Karpas-422 (cell line): ENCODE results near the gene TRPM8. TPM values are rescaled to one million over a fixed set of nuclear protein-coding genes. Genes with fewer than 3 reads are reported as not detected.

Experiments used
- DNase-seq: peaks from one replicate; pipeline ENCODE4 v3.0.0-alpha.2; 2015
- H2AFZ ChIP-seq: fragments of 200-600 bp; sonication (generic); 2 replicates; pipeline ENCODE4 v1.6.1; 2014; ENCODE audit warnings: antibody characterized with exemption, low read length, mixed read lengths
- H3K27ac ChIP-seq: fragments of 200-600 bp; sonication (generic); 2 replicates; pipeline ENCODE4 v1.5.1; 2014; ENCODE audit warnings: mild to moderate bottlenecking, low read length, moderate library complexity
- H3K27me3 ChIP-seq: fragments of 200-600 bp; sonication (generic); 2 replicates; pipeline ENCODE4 v1.6.1; 2014; ENCODE audit warnings: low read length, mixed read lengths
- H3K36me3 ChIP-seq: fragments of 200-600 bp; sonication (generic); 2 replicates; pipeline ENCODE4 v1.6.1; 2014; ENCODE audit warnings: low read length, mixed read lengths; ENCODE audit not compliant: insufficient read depth
- H3K4me1 ChIP-seq: fragments of 200-600 bp; sonication (generic); 2 replicates; pipeline ENCODE4 v1.6.1; 2014; ENCODE audit warnings: mild to moderate bottlenecking, low read length, mixed read lengths
- H3K4me2 ChIP-seq: fragments of 200-600 bp; sonication (generic); 2 replicates; pipeline ENCODE4 v1.6.1; 2014; ENCODE audit warnings: low read length, low read depth, mild to moderate bottlenecking; ENCODE audit not compliant: poor library complexity, severe bottlenecking
- H3K4me3 ChIP-seq: fragments of 200-600 bp; sonication (generic); 2 replicates; pipeline ENCODE4 v1.5.1; 2014; ENCODE audit warnings: mild to moderate bottlenecking, antibody characterized with exemption, low read length, mixed read lengths
- H3K79me2 ChIP-seq: fragments of 200-600 bp; sonication (generic); 2 replicates; pipeline ENCODE4 v1.6.1; 2014; ENCODE audit warnings: mild to moderate bottlenecking, low read length, mixed read lengths
- H3K9ac ChIP-seq: fragments of 200-600 bp; sonication (generic); 2 replicates; pipeline ENCODE4 v1.6.0; 2014; ENCODE audit warnings: low read length
- H3K9me2 ChIP-seq: fragments of 200-600 bp; sonication (generic), shearing (Covaris generic); replicated peaks from 2 replicates; pipeline ENCODE4 v1.6.0; 2014; ENCODE audit warnings: mild to moderate bottlenecking, low read length, moderate library complexity; ENCODE audit not compliant: insufficient read depth
- H3K9me3 ChIP-seq: fragments of 300-700, 200-600 bp; sonication (generic); 2 replicates; pipeline ENCODE4 v1.6.1; 2014; ENCODE audit warnings: low read length, mixed read lengths
- H4K20me1 ChIP-seq: fragments of 200-600 bp; sonication (generic); 2 replicates; pipeline ENCODE4 v1.6.1; 2014; ENCODE audit warnings: mild to moderate bottlenecking, antibody characterized with exemption, low read length, low read depth; ENCODE audit not compliant: insufficient read depth
- total RNA-seq: library from RNA; depleted of rRNA; stranded (reverse); fragments of >200 nt; shearing (Covaris generic); gene quantifications from 2 replicates; pipeline ENCODE4 v1.2.3, GENCODE V29; 2014; ENCODE audit warnings: low replicate concordance; rRNA removed

Gene TRPM8
- total RNA-seq, 1 experiment from 2014 or later, result not detected

DNA sequence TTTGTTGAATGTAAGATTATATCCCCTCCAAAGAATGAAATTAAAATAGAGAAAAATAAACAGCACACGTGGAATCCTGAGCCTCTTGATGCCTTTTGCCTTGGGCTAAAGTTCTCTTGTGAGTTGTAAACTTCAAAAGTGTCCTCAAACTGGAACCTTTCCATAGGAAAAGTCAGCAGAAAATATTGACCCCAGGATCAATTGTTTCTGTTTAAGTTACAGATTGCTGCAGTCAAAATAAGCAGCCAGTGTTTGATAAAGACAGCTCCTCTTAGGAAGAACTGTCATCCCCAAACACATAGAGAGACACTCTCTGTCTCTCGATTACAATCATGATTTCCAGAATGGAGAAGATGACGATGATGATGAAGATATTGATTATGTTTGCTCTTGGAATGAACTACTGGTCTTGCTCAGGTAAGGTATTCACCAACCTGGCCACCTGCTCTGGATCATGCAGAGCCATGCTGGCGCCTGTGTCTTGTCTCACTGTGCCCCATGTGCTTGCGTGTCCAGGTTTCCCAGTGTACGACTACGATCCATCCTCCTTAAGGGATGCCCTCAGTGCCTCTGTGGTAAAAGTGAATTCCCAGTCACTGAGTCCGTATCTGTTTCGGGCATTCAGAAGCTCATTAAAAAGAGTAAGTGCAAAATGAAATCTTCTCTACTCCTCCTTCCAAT is 133.4 kb downstream of the TRPM8 start, which contains the start of gene SPP2:
SPP2 (plus strand) TSS at position 248 of the 681 bp plus-strand sequence; CDS start at position 333, 85 bp downstream.
- H3K9me3 ChIP-seq, result no peaks in the 10 kb centered on the region
- H3K27me3 ChIP-seq, result no peaks in the 10 kb centered on the region
- DNase-seq, result no peak
- no peaks in the 10 kb centered on the region for H3K36me3 ChIP-seq
- H3K4me3 ChIP-seq, result no peak within 1 kb of the TSS
- no peak within 1 kb of the TSS for H3K9ac ChIP-seq
- no peak within 1 kb of the TSS for H3K4me2 ChIP-seq
- no peak within 1 kb of the TSS for H2AFZ ChIP-seq
- H4K20me1 ChIP-seq, result no peaks in the 10 kb centered on the region; the same call in 1 of the 2 replicates
- no peaks in the 10 kb centered on the region for H3K9me2 ChIP-seq
- no peaks in the 10 kb centered on the region for H3K79me2 ChIP-seq
- no peak within 1 kb of the TSS for H3K27ac ChIP-seq
- no peaks in the 10 kb centered on the region for H3K4me1 ChIP-seq

DNA sequence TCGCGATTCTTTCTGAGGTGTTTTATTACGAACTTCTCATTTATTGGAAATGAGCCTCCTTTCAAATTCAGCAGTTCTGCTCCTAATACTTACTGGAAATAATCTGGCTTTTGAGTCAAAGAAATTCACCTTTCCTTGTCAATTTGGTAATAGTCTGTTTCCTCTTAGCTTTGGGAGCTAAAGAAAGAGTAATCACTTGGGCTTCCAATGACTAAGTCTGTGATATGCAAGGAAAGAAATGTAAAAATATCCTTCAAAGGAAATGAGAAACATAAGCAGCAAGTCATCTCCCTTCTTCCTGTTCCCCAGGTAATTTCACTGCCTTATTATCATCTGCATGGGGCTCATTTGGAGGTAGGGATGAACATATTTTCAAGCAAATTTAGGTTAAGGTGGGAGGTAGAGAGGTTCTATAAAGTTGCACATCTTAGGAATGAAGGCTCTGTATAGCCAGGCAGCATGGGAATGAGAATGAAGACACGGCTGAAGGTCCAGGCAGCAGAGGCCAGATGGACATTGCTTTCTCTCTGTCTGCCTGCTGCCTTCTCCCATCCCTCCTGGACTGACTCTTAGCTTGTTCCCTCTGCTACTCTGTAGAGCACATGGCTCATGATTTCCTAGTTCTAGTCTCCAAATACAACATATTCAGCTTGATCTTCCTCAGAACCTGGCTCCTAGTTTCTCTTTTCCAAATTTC is 134.3 kb downstream of the TRPM8 start:
- Histone ChIP-seq H3K9me3 (no peaks in the 10 kb centered on the region), H3K4me3 (no peak overlapping the region), H3K36me3 (no peaks in the 10 kb centered on the region), H2AFZ (no peak overlapping the region), H3K27me3 (no peaks in the 10 kb centered on the region), H4K20me1 (no peaks in the 10 kb centered on the region; the same call in 1 of the 2 replicates), H3K9me2 (no peaks in the 10 kb centered on the region), H3K4me2 (no peak overlapping the region), H3K9ac (no peak overlapping the region), H3K79me2 (no peaks in the 10 kb centered on the region), H3K27ac (no peak overlapping the region), H3K4me1 (no peaks in the 10 kb centered on the region)
- DNase-seq, result no peak

DNA sequence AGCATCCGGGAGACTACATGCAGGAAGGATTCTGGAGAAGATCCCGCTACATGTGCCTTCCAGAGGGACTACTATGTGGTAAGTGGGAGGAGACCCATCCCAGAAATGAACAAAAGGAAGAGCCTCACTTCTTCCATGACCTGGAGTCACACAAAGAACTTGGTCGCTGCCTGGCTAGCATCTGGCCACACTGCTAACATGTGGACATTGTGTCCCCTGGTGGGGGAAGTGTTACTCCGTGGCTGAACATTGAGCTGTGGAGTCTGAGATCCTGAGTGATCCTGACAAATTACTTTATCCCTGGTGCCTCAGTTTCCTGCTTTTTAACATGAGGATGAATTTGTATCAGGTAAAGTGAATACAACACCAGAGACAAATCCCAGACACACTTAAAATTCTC is 141.7 kb downstream of the TRPM8 start:
- no peaks in the 10 kb centered on the region for H3K9me3 ChIP-seq
- no peaks in the 10 kb centered on the region for H3K4me1 ChIP-seq
- no peak for DNase-seq
- H3K4me3 ChIP-seq, result no peak overlapping the region
- H3K9ac ChIP-seq, result no peak overlapping the region
- H3K79me2 ChIP-seq, result no peaks in the 10 kb centered on the region
- H4K20me1 ChIP-seq, result no peaks in the 10 kb centered on the region; the same call in 1 of the 2 replicates
- no peaks in the 10 kb centered on the region for H3K9me2 ChIP-seq
- no peak overlapping the region for H3K27ac ChIP-seq
- H3K4me2 ChIP-seq, result no peak overlapping the region
- H3K36me3 ChIP-seq, result no peaks in the 10 kb centered on the region
- H2AFZ ChIP-seq, result no peak overlapping the region
- H3K27me3 ChIP-seq, result no peaks in the 10 kb centered on the region

DNA sequence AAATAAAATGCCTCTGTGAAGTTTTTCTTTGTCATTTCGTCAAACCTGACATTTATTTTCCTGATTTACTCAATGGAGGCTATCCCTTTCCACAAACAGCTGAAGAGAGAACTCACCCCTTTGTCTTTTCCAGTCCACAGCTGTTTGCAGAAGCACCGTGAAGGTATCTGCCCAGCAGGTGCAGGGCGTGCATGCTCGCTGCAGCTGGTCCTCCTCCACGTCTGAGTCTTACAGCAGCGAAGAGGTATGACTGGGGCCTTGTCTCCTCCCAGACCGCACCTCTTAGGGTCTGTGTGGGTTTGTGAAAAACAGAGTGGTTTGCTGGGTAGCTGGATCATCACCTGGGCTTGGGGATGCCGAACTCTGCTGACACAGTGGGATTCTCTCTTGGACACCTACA is 143.1 kb downstream of the TRPM8 start:
- no peak for DNase-seq
- Histone ChIP-seq H4K20me1 (no peaks in the 10 kb centered on the region), H3K4me1 (no peaks in the 10 kb centered on the region), H3K36me3 (no peaks in the 10 kb centered on the region), H3K27me3 (no peaks in the 10 kb centered on the region), H3K9me2 (no peaks in the 10 kb centered on the region), H3K9ac (no peak overlapping the region), H3K4me2 (no peak overlapping the region), H3K79me2 (no peaks in the 10 kb centered on the region), H2AFZ (no peak overlapping the region), H3K9me3 (no peaks in the 10 kb centered on the region), H3K27ac (no peak overlapping the region), H3K4me3 (no peak overlapping the region)

DNA sequence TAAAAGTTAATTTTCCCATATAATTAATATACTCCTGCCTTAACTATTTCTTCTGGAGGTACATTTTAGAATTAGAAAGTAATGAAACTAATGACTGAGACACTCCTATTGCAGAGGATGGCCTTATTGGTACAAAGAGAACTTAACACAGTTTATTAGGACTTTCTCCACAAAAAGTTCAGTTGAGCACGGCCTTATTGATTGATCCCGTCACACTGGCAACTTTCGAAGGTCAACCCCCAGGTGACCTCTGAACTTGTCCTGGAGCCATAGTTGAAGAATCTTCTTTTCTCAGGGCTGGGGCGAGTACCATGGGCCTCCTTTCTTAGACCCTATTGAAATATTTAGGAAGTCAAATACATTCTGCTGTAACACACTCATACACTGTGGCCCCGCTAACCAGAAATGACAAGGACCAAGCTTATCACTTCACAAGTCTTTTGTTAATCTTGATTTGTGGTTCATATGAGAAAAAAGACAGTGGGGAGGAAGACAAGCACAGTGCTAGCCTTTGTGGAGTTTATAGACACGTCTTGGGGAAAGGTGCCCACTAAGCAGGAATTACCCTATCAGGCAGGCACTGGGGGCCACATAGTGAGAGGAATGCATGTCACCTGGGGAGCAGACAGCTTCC is 144.6 kb downstream of the TRPM8 start:
- Histone ChIP-seq H3K27me3 (no peaks in the 10 kb centered on the region), H3K9ac (no peak overlapping the region), H3K27ac (no peak overlapping the region), H2AFZ (no peak overlapping the region), H3K4me1 (no peaks in the 10 kb centered on the region), H3K79me2 (no peaks in the 10 kb centered on the region), H4K20me1 (no peaks in the 10 kb centered on the region), H3K4me3 (no peak overlapping the region), H3K9me3 (no peaks in the 10 kb centered on the region), H3K4me2 (no peak overlapping the region), H3K36me3 (no peaks in the 10 kb centered on the region), H3K9me2 (no peaks in the 10 kb centered on the region)
- DNase-seq, result no peak

DNA sequence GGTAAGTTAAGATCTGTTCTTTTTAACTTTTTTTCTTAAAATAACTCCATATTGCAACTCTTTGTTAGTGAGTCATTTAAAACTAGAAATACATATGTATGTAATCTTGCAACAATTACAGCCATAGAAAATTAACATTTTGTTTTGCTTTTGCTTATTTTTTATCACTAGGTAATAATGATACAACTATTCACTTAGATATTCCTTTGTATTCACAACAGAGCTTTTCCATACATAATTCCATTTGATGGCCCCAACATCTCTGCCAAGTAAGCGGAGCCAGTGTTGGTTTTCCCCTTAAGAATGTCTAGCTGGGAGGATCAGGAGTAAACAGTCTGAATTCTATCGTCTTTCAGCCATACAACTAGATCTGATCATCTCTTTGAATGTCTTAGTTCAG is 149.4 kb downstream of the TRPM8 start:
- Histone ChIP-seq H3K36me3 (no peaks in the 10 kb centered on the region), H3K4me3 (no peak overlapping the region), H3K79me2 (no peaks in the 10 kb centered on the region), H3K4me1 (no peaks in the 10 kb centered on the region), H4K20me1 (no peaks in the 10 kb centered on the region), H3K27ac (no peak overlapping the region), H3K9me3 (no peaks in the 10 kb centered on the region), H3K27me3 (no peaks in the 10 kb centered on the region), H2AFZ (no peak overlapping the region), H3K4me2 (no peak overlapping the region), H3K9me2 (no peaks in the 10 kb centered on the region), H3K9ac (no peak overlapping the region)
- no peak for DNase-seq

Other genes with a start within 250 kb of the TRPM8 start
- not detected in 2 replicates for gene UGT1A9, start 245.5 kb upstream of the TRPM8 start, total RNA-seq
- gene UGT1A7, start 235.5 kb upstream of the TRPM8 start, total RNA-seq, result 0.18 TPM in 1 of 2 replicates, not detected in the other
- not detected in 2 replicates for gene UGT1A6, start 224.5 kb upstream of the TRPM8 start, total RNA-seq
- not detected in 2 replicates for gene UGT1A5, start 204.5 kb upstream of the TRPM8 start, total RNA-seq
- gene UGT1A4, start 198.6 kb upstream of the TRPM8 start, total RNA-seq, result not detected in 2 replicates
- gene UGT1A3, start 188.3 kb upstream of the TRPM8 start, total RNA-seq, result not detected in 2 replicates
- not detected in 2 replicates for gene UGT1A1, start 157.1 kb upstream of the TRPM8 start, total RNA-seq
- gene MROH2A, start 139.0 kb upstream of the TRPM8 start, total RNA-seq, result 1.9 and 2.6 TPM in 2 replicates
- gene HJURP, start 62.8 kb upstream of the TRPM8 start, total RNA-seq, result 16.5 and 29.0 TPM in 2 replicates
- gene SPP2, start 133.3 kb downstream of the TRPM8 start, total RNA-seq, result not detected in 2 replicates